ENCODE results near the gene SPNS2. TPM values are rescaled to one million over a fixed set of nuclear protein-coding genes. Genes with fewer than 3 reads are reported as not detected.
A peak's percentile ranks its signal among the peaks of the same experiment; 100 is the strongest.

The SPNS2 gene
- total RNA-seq, 1 experiment from 2014 or later: 58.1 TPM

- in situ Hi-C loops (cut with HindIII; ENCODE audit: low sequenced_read_pairs): no loop called here
- no peak for DNase-seq (ENCODE audit: low spot score)
Observed at GRCh38 chr17:4543557-4544026, 44.9 kb downstream of the SPNS2 start.

GRCh38 chr17:4544135-4544950 is 45.7 kb downstream of the SPNS2 start:
- in situ Hi-C loops (cut with HindIII; ENCODE audit: low sequenced_read_pairs): no loop called here
- peak; percentile 38 for DNase-seq (ENCODE audit: low spot score)

GRCh38 chr17:4544951-4545216 is 46.2 kb downstream of the SPNS2 start:
- peak; percentile 73 for DNase-seq (ENCODE audit: low spot score)
- in situ Hi-C loops (cut with HindIII; ENCODE audit: low sequenced_read_pairs): no loop called here

- DNase-seq (ENCODE audit: low spot score): no peak
- in situ Hi-C loops (cut with HindIII; ENCODE audit: low sequenced_read_pairs): no loop called here
Observed at GRCh38 chr17:4545217-4545951, 46.7 kb downstream of the SPNS2 start.

- no peak for DNase-seq (ENCODE audit: low spot score)
- in situ Hi-C loops (cut with HindIII; ENCODE audit: low sequenced_read_pairs): no loop called here
Observed at GRCh38 chr17:4547118-4547906, 48.6 kb downstream of the SPNS2 start.

- DNase-seq (ENCODE audit: low spot score): no peak
- in situ Hi-C loops (cut with HindIII; ENCODE audit: low sequenced_read_pairs): no loop called here
Observed at GRCh38 chr17:4548061-4548461, 49.4 kb downstream of the SPNS2 start.

GRCh38 chr17:4548721-4549531 is 50.2 kb downstream of the SPNS2 start:
- DNase-seq (ENCODE audit: low spot score): no peak
- in situ Hi-C loops (cut with HindIII; ENCODE audit: low sequenced_read_pairs): no loop called here

GRCh38 chr17:4549781-4550533 is 51.3 kb downstream of the SPNS2 start:
- in situ Hi-C loops (cut with HindIII; ENCODE audit: low sequenced_read_pairs): no loop called here
- DNase-seq (ENCODE audit: low spot score): no peak

GRCh38 chr17:4550534-4551039 is 51.9 kb downstream of the SPNS2 start:
- DNase-seq (ENCODE audit: low spot score): no peak
- in situ Hi-C loops (cut with HindIII; ENCODE audit: low sequenced_read_pairs): no loop called here

GRCh38 chr17:4551141-4551540 is 52.5 kb downstream of the SPNS2 start:
- in situ Hi-C loops (cut with HindIII; ENCODE audit: low sequenced_read_pairs): no loop called here
- no peak for DNase-seq (ENCODE audit: low spot score)

GRCh38 chr17:4551796-4552525 is 53.3 kb downstream of the SPNS2 start:
- no peak for DNase-seq (ENCODE audit: low spot score)
- in situ Hi-C loops (cut with HindIII; ENCODE audit: low sequenced_read_pairs): no loop called here

GRCh38 chr17:4553669-4554068 is 55.0 kb downstream of the SPNS2 start:
- DNase-seq (ENCODE audit: low spot score): no peak
- in situ Hi-C loops (cut with HindIII; ENCODE audit: low sequenced_read_pairs): no loop called here

- in situ Hi-C loops (cut with HindIII; ENCODE audit: low sequenced_read_pairs): no loop called here
- DNase-seq (ENCODE audit: low spot score): no peak
Observed at GRCh38 chr17:4554441-4554996, 55.8 kb downstream of the SPNS2 start.

GRCh38 chr17:4554997-4555799 is 56.5 kb downstream of the SPNS2 start, which contains the start of gene MYBBP1A:
MYBBP1A (minus strand) TSS chr17:4555384; CDS start chr17:4555324, 60 bp downstream.
- in situ Hi-C loops (cut with HindIII; ENCODE audit: low sequenced_read_pairs): no loop called here
- peak; percentile 95 for DNase-seq (ENCODE audit: low spot score)

GRCh38 chr17:4555873-4556759 is 57.4 kb downstream of the SPNS2 start:
- in situ Hi-C loops (cut with HindIII; ENCODE audit: low sequenced_read_pairs): no loop called here
- DNase-seq (ENCODE audit: low spot score): no peak

- DNase-seq (ENCODE audit: low spot score): no peak
- in situ Hi-C loops (cut with HindIII; ENCODE audit: low sequenced_read_pairs): no loop called here
Observed at GRCh38 chr17:4556996-4557395, 58.3 kb downstream of the SPNS2 start.

All from G401 (cell line).